Panc1 (cell line): ENCODE measurements around the gene CTXN1.

Experiments used
- POLR2AphosphoS5 ChIP-seq: IDR thresholded peaks from 2 replicates; pipeline ENCODE4 v1.6.1; 2012; ENCODE audit warnings: mild to moderate bottlenecking, low read depth, low read length, moderate library complexity
- SIN3A ChIP-seq: IDR thresholded peaks from 2 replicates; pipeline ENCODE4 v1.6.1; 2012; ENCODE audit warnings: low read depth, mild to moderate bottlenecking, low read length, moderate library complexity, borderline replicate concordance; ENCODE audit not compliant: insufficient read depth
- TF ChIP-seq, protein P1 (sequence below): fragments of 450-650 bp; IDR thresholded peaks from 2 replicates; pipeline ENCODE4 v1.5.1; 2017; ENCODE audit warnings: mild to moderate bottlenecking

DNA sequence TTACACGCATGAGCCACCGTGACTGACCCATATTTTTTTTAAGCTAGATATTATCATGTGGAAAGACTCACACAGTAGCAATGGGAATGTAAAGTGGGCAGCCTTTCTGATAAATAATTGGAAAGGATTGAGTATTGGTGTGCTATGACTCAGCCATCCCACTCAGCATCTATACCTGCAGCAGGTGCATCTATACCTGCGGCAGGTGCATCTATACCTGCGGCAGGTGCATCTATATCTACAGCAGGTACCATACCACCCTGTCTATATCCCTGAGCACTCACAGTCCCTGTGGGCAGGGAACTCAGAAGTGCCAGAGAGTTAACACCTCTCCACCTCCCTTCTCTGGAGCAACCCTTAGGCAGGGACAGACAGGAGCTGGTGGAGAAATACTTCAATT, 42.8 kb downstream of the CTXN1 start:
- TF ChIP-seq, protein P1, sequence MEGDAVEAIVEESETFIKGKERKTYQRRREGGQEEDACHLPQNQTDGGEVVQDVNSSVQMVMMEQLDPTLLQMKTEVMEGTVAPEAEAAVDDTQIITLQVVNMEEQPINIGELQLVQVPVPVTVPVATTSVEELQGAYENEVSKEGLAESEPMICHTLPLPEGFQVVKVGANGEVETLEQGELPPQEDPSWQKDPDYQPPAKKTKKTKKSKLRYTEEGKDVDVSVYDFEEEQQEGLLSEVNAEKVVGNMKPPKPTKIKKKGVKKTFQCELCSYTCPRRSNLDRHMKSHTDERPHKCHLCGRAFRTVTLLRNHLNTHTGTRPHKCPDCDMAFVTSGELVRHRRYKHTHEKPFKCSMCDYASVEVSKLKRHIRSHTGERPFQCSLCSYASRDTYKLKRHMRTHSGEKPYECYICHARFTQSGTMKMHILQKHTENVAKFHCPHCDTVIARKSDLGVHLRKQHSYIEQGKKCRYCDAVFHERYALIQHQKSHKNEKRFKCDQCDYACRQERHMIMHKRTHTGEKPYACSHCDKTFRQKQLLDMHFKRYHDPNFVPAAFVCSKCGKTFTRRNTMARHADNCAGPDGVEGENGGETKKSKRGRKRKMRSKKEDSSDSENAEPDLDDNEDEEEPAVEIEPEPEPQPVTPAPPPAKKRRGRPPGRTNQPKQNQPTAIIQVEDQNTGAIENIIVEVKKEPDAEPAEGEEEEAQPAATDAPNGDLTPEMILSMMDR = no peak
- TF ChIP-seq POLR2AphosphoS5 = no peak
- TF ChIP-seq SIN3A = no peak
